ENCODE measurements around the gene CD8B.
"Not testable (repeated sequence)": the region's sequence is repeated elsewhere in the genome, so short reads cannot be mapped to it uniquely, and the experiment has no call there.

CD8B gene

GRCh38 chr2:86861628-86862379 is at the start of gene CD8B:
Gene CD8B, minus strand, starts transcription at chr2:86861886. Its CDS starts 21 bp downstream, at chr2:86861865.
- DNase-seq (ENCODE audit: low read depth in 2 of 3, low spot score in 1 of 3), result not testable (repeated sequence)

GRCh38 chr2:86905868-86906267 is 44.2 kb upstream of the CD8B start:
- not testable (repeated sequence) for DNase-seq (ENCODE audit: low read depth in 2 of 3, low spot score in 1 of 3)

- DNase-seq (ENCODE audit: low read depth in 2 of 3, low spot score in 1 of 3), result not testable (repeated sequence)
Measured at GRCh38 chr2:86900687-86901086, 39.0 kb upstream of the CD8B start.

- DNase-seq (ENCODE audit: low read depth in 2 of 3, low spot score in 1 of 3), result not testable (repeated sequence)
Measured at GRCh38 chr2:86886026-86886425, 24.3 kb upstream of the CD8B start.

GRCh38 chr2:86882865-86883264 is 21.2 kb upstream of the CD8B start:
- not testable (repeated sequence) for DNase-seq (ENCODE audit: low read depth in 2 of 3, low spot score in 1 of 3)

- DNase-seq (ENCODE audit: low read depth in 2 of 3, low spot score in 1 of 3), result not testable (repeated sequence)
Measured at GRCh38 chr2:86882118-86882665, 20.5 kb upstream of the CD8B start.

- DNase-seq (ENCODE audit: low read depth in 2 of 3, low spot score in 1 of 3), result not testable (repeated sequence)
Measured at GRCh38 chr2:86878986-86879385, 17.3 kb upstream of the CD8B start.

GRCh38 chr2:86870941-86871340 is 9.3 kb upstream of the CD8B start:
- DNase-seq (ENCODE audit: low read depth in 2 of 3, low spot score in 1 of 3), result not testable (repeated sequence)

GRCh38 chr2:86868895-86869468 is 7.3 kb upstream of the CD8B start:
- DNase-seq (ENCODE audit: low read depth in 2 of 3, low spot score in 1 of 3), result not testable (repeated sequence)

GRCh38 chr2:86862380-86862703 is 656 bp upstream of the CD8B start:
- not testable (repeated sequence) for DNase-seq (ENCODE audit: low read depth in 2 of 3, low spot score in 1 of 3)

- not testable (repeated sequence) for DNase-seq (ENCODE audit: low read depth in 2 of 3, low spot score in 1 of 3)
Measured at GRCh38 chr2:86861175-86861574, 511 bp downstream of the CD8B start.

- not testable (repeated sequence) for DNase-seq (ENCODE audit: low read depth in 2 of 3, low spot score in 1 of 3)
Measured at GRCh38 chr2:86860573-86860972, 1.1 kb downstream of the CD8B start.

GRCh38 chr2:86857688-86858087 is 4.0 kb downstream of the CD8B start:
- not testable (repeated sequence) for DNase-seq (ENCODE audit: low read depth in 2 of 3, low spot score in 1 of 3)

GRCh38 chr2:86856498-86856897 is 5.2 kb downstream of the CD8B start:
- DNase-seq (ENCODE audit: low read depth in 2 of 3, low spot score in 1 of 3), result not testable (repeated sequence)

- not testable (repeated sequence) for DNase-seq (ENCODE audit: low read depth in 2 of 3, low spot score in 1 of 3)
Measured at GRCh38 chr2:86855981-86856380, 5.7 kb downstream of the CD8B start.

- not testable (repeated sequence) for DNase-seq (ENCODE audit: low read depth in 2 of 3, low spot score in 1 of 3)
Measured at GRCh38 chr2:86851581-86851980, 10.1 kb downstream of the CD8B start.

GRCh38 chr2:86842607-86843234 is 19.0 kb downstream of the CD8B start:
- DNase-seq (ENCODE audit: low read depth in 2 of 3, low spot score in 1 of 3), result not testable (repeated sequence)

- DNase-seq (ENCODE audit: low read depth in 2 of 3, low spot score in 1 of 3), result not testable (repeated sequence)
Measured at GRCh38 chr2:86841330-86841729, 20.4 kb downstream of the CD8B start.

GRCh38 chr2:86839871-86840548 is 21.7 kb downstream of the CD8B start:
- not testable (repeated sequence) for DNase-seq (ENCODE audit: low read depth in 2 of 3, low spot score in 1 of 3)

GRCh38 chr2:86839455-86839854 is 22.2 kb downstream of the CD8B start:
- DNase-seq (ENCODE audit: low read depth in 2 of 3, low spot score in 1 of 3), result not testable (repeated sequence)

- not testable (repeated sequence) for DNase-seq (ENCODE audit: low read depth in 2 of 3, low spot score in 1 of 3)
Measured at GRCh38 chr2:86837714-86838113, 24.0 kb downstream of the CD8B start.
